ENCODE measurements around the gene EGFLAM.

Gene EGFLAM

GRCh38 chr5:38383701-38384100 is 125.3 kb downstream of the EGFLAM start:
- no peak overlapping the region for H3K27ac ChIP-seq
- H3K4me3 ChIP-seq (ENCODE audit: low read depth, low read length), result no peak overlapping the region
- no peaks in the 10 kb centered on the region for H3K36me3 ChIP-seq (replicated peaks)
- in situ Hi-C loops (cut with HindIII; ENCODE audit: low pct_ligation_motif_present, low sequenced_read_pairs), result no loop called here
- DNase-seq, result no peak
- TF ChIP-seq CTCF (IDR thresholded peaks at IDR 0.05; ENCODE audit: low read depth, low read length, missing control alignments), result no peak
- H3K27me3 ChIP-seq (replicated peaks), result no peaks in the 10 kb centered on the region

GRCh38 chr5:38384396-38384795 is 126.0 kb downstream of the EGFLAM start:
- H3K27ac ChIP-seq, result no peak overlapping the region
- no peak for DNase-seq
- in situ Hi-C loops (cut with HindIII; ENCODE audit: low pct_ligation_motif_present, low sequenced_read_pairs), result no loop called here
- no peak overlapping the region for H3K4me3 ChIP-seq (ENCODE audit: low read depth, low read length)
- TF ChIP-seq CTCF (IDR thresholded peaks at IDR 0.05; ENCODE audit: low read depth, low read length, missing control alignments), result no peak
- no peaks in the 10 kb centered on the region for H3K36me3 ChIP-seq (replicated peaks)
- H3K27me3 ChIP-seq (replicated peaks), result no peaks in the 10 kb centered on the region

GRCh38 chr5:38387161-38387560 is 128.8 kb downstream of the EGFLAM start:
- in situ Hi-C loops (cut with HindIII; ENCODE audit: low pct_ligation_motif_present, low sequenced_read_pairs), result no loop called here
- TF ChIP-seq CTCF (IDR thresholded peaks at IDR 0.05; ENCODE audit: low read depth, low read length, missing control alignments), result no peak
- Histone ChIP-seq H3K27ac (no peak overlapping the region), H3K36me3 (replicated peaks) (no peaks in the 10 kb centered on the region), H3K27me3 (replicated peaks) (no peaks in the 10 kb centered on the region), H3K4me3 (ENCODE audit: low read depth, low read length) (no peak overlapping the region)
- DNase-seq, result no peak

- Histone ChIP-seq H3K27ac (no peak overlapping the region), H3K36me3 (replicated peaks) (no peaks in the 10 kb centered on the region), H3K27me3 (replicated peaks) (no peaks in the 10 kb centered on the region), H3K4me3 (ENCODE audit: low read depth, low read length) (no peak overlapping the region)
- no peak for TF ChIP-seq CTCF (IDR thresholded peaks at IDR 0.05; ENCODE audit: low read depth, low read length, missing control alignments)
- in situ Hi-C loops (cut with HindIII; ENCODE audit: low pct_ligation_motif_present, low sequenced_read_pairs), result no loop called here
- no peak for DNase-seq
Observed at GRCh38 chr5:38393636-38394035, 135.3 kb downstream of the EGFLAM start.

GRCh38 chr5:38396766-38397165 is 138.4 kb downstream of the EGFLAM start:
- DNase-seq, result no peak
- Histone ChIP-seq H3K4me3 (ENCODE audit: low read depth, low read length) (no peak overlapping the region), H3K27me3 (replicated peaks) (no peaks in the 10 kb centered on the region), H3K27ac (no peak overlapping the region), H3K36me3 (replicated peaks) (no peaks in the 10 kb centered on the region)
- TF ChIP-seq CTCF (IDR thresholded peaks at IDR 0.05; ENCODE audit: low read depth, low read length, missing control alignments), result no peak
- in situ Hi-C loops (cut with HindIII; ENCODE audit: low pct_ligation_motif_present, low sequenced_read_pairs), result no loop called here

- TF ChIP-seq CTCF (IDR thresholded peaks at IDR 0.05; ENCODE audit: low read depth, low read length, missing control alignments), result no peak
- in situ Hi-C loops (cut with HindIII; ENCODE audit: low pct_ligation_motif_present, low sequenced_read_pairs), result no loop called here
Observed at GRCh38 chr5:38400365-38400764, 142.0 kb downstream of the EGFLAM start.

More at GRCh38 chr5:38400365-38400764, 142.0 kb downstream of the EGFLAM start:
- H3K4me3 ChIP-seq (ENCODE audit: low read depth, low read length), result no peak overlapping the region
- H3K27ac ChIP-seq, result no peak overlapping the region
- H3K27me3 ChIP-seq (replicated peaks), result no peaks in the 10 kb centered on the region
- H3K36me3 ChIP-seq (replicated peaks), result no peaks in the 10 kb centered on the region
- no peak for DNase-seq

All from brain microvascular endothelial cell (primary cell).